Left colon (tissue), 2 donors: ENCODE data around the gene CYP11A1. TPM values are rescaled to one million over a fixed set of nuclear protein-coding genes. Genes with fewer than 3 reads are reported as not detected.
"Not testable (repeated sequence)": the region's sequence is repeated elsewhere in the genome, so short reads cannot be mapped to it uniquely, and the experiment has no call there.

Experiments used
- ATAC-seq: fragments of 200-7000 bp; cut with Tn5 transposase; one replicate; pipeline ENCODE4 v1.9.1; 2020; ENCODE audit warnings: mild to moderate bottlenecking, moderate library complexity
- DNase-seq, 2 donors: peaks; one replicate each; pipeline ENCODE4 v3.0.0-alpha.2; 2020
- intact Hi-C, 2 donors: fragments of 100-400 bp; cut with DNase I in 1 of 2; cut with micrococcal nuclease in 1 of 2; formaldehyde crosslinking; loops; one replicate each; pipeline versions ENCODE4 v1.11.2 to v1.14.0; 2022; cut with DNase I, micrococcal nuclease
- total RNA-seq, 2 donors: library from RNA; stranded (reverse); fragmentation: NEBNext Ultra II Directional; extraction: Animal tissue kit (Norgen Biotek cat#: 25700); gene quantifications; one replicate each; pipeline ENCODE4 v1.2.1, GENCODE V29; 2021
- donor health status: DM: no; HTN: no; CAD: no.
- donor health status: DM: yes; HTN: yes; CAD: no.

CYP11A1 gene
- total RNA-seq, 2 donors from 2014 or later = 0.31 TPM; not detected in 1

DNA sequence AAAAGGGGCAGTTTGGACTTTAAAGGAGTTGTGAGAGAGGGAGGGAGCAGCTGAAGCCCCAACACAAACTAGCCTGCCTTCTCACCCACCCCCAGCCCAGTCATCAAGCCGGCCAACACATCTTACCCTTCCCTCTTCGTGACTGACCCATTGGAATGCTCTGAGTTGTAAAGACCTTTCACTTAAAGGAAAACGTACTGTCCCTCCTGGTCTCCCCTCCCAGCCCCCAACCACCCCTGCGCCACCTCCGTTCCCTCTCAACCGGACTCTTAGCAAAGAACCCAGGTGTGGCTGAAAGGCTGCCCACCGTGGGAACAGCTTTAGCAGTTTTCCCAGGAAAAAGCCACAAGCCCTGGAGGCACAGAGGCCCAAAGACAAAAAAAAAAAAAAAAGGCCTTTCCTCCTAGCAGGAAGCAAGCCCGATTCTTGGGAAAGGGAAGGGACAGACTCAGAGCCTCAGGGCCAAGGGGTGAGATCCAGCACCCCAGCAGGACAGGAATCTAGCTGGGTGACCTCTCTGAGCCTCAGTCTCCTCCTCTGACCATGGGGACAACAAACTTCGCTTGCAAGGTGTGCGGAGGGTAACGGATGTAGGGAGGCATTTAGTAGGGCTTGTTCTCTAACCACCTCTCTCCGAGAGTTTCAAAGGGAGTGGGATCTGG lies 2.4 kb downstream of the CYP11A1 start:
- intact Hi-C loops = no loop called here
- ATAC-seq (no peak), DNase-seq (no peak)

DNA sequence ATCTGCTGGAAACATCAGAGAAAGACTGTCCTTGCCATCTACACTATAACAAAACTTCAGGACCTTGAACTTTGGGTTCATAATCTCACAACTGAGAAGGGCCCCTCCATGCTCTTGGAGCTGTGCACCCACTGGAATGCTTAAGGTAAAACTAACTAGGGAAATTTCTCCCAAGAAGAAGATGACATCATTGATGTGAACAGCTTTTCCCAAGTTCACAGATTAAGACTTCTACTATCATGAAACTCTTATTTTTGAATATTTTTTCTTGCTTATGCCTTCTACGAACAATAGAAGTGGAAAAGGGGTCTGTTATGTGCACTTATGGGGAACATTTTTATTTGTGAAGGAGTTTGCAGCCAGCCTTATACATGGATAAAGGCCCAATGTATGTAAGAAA lies 5.0 kb downstream of the CYP11A1 start:
- DNase-seq (no peak), ATAC-seq (no peak)
- intact Hi-C loops = no loop called here

- ATAC-seq, intact Hi-C loops, DNase-seq: not testable (repeated sequence)
Observed at GRCh38 chr15:74360855-74361254, 6.6 kb downstream of the CYP11A1 start.

- ATAC-seq, intact Hi-C loops, DNase-seq: not testable (repeated sequence)
Observed at GRCh38 chr15:74359376-74359775, 8.1 kb downstream of the CYP11A1 start.

DNA sequence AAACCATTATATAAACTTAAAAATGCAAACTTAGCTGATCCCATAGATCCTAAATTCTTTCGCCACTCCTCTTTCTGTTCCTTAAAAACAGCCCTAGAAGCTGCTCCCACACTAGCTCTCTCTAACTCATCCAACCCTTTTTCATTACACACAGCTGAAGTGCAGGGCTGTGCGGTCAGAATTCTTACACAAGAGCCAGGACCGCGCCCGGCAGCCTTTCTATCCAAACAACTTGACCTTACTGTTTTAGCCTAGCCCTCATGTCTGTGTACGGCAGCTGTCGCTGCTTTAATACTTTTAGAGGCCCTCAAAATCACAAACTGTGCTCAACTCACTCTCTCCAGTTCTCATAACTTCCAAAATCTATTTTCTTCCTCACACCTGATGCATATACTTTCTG lies 9.9 kb downstream of the CYP11A1 start:
- ATAC-seq, DNase-seq, intact Hi-C loops: not testable (repeated sequence)

- intact Hi-C loops, DNase-seq, ATAC-seq: not testable (repeated sequence)
Observed at GRCh38 chr15:74356050-74356449, 11.4 kb downstream of the CYP11A1 start.

GRCh38 chr15:74353992-74354391 lies 13.5 kb downstream of the CYP11A1 start:
- intact Hi-C loops, DNase-seq, ATAC-seq: not testable (repeated sequence)

DNA sequence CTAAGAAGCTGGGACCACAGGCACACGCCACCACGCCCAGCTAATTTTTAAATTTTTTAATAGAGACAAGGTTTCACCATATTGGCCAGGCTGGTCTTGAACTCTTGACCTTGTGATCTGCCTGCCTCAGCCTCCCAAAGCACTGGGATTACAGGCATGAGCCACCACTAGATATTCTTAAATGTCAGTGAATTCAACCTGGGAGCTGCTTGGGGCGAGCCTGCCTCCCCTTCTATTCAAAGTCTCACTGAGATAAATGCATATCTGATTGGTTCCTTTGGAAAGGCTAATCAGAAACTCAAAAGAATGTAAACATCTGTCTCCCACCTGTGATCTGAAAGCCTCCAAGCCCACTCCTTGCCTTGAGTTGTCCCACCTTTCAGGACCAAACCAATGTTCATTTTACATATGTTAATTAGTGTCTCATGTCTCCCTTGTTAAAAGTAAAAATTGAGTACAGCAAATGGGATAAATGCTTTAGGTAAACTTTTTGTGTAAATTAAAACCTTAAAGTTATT lies 15.0 kb downstream of the CYP11A1 start:
- intact Hi-C loops = no loop called here
- DNase-seq (no peak), ATAC-seq (no peak)

DNA sequence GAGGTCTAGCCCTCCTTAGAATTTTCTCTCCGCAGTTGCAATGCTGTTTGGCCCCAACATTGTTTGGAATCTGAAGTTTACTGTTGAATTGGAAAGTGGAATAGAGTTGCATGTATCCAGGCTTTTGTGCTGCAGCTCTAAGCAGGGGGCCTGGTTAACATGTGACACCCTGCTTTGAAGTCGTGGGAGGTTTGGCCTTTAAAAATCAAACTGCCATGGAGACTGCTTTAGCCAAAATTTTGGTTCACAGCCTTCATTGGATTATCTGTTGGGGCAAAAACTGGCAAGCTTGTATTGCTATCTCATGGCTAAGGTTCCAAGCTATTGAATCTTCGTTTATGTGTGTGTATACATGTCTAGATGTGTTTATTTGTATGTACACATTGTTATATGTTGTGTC lies 15.8 kb downstream of the CYP11A1 start:
- DNase-seq (no peak), ATAC-seq (no peak)
- intact Hi-C loops = no loop called here

DNA sequence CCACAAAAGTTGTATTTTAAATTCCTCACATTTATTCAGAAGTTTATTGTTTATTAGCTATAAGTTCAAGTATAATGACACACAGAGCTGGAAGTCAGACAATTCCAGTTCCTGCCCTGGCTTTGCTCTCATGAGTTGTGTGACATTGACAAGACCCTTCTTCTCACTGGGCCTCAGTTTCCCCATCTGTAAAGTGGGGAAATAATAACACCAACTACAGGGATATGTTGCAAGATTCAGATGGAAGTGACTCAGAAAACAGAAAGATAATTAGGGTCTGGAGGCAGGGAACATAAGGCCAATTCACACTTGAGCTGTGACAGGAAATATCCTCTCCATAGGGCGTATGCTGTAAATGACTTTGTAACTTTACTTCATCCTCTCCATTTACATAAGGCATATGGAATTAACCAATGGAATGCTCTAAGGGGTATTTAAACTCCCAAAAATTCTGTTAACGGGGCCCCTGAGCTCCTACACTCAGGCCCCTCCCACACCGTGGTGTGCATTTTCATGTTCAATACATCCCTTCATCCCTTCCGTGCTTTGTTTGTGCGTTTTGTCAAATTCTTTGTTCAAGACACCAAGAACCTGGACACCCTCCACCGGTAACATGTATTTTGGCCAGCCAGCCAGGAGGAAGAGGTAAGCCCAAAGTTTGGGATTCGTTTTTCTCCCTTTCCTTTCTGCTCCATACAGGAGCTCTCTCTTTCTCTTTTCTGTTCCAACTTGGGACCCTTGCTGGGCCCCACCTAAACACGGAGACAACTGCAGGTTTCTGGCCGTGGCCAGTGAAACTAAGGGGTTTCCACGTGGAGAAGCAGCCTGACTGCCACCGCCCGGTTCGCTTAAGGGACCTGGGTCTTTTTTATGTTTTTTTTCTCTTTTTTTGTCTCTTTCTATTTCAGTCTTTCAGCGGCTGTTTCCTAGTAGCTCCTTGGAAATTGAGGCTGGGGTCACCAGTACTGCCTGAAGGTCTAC lies 16.9 kb downstream of the CYP11A1 start:
- ATAC-seq = no peak
- DNase-seq = no peak
- intact Hi-C loops = no loop called here

DNA sequence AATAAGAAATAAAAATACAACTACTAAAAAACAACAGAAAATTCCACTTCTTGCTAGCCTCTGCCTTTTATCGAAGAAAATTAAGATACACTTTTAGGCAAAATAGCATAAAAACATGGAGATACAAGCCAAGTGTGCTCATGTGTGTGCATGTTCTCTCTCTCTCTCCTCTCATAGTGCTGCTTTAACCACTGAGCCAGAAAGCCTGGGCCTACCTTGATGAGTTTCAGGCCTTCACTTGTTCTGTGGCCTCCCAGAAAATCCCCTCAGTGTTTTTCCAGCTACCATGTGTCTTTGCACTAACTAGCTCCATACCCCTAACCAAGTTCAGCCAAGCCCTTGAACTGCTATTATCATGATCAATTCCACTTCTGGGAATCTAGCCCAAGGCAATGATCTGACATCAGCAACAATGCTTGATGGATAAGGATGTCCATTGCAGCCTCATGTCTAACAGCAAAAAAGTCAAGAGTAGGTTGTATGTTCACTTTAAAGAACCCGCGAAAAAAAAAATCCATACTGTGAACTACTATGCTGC lies 18.1 kb downstream of the CYP11A1 start:
- intact Hi-C loops = no loop called here
- DNase-seq (no peak), ATAC-seq (no peak)

GRCh38 chr15:74347757-74348250 lies 19.6 kb downstream of the CYP11A1 start:
- ATAC-seq (no peak), DNase-seq (no peak)
- intact Hi-C loops = no loop called here

DNA sequence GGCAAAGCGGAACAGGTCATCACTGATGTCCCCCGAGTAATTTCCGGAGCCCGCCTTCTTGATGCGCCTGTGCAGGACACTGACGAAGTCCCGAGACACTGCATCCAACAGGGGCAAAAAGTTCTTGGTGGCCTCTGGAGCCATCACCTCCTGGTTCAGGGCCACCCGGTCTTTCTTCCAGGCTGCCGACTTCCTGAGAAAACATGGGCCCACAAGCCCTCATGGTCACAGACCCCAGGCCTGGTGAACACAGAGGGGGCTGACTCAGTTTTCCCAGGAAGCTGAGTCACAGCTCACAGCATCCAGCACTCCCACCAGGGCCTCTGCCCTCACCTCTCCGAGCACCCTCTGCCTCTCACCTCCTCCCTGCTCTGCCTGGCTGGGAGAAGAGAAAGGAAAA lies 22.4 kb downstream of the CYP11A1 start:
- DNase-seq = no peak
- intact Hi-C loops = no loop called here
- no peak for ATAC-seq

DNA sequence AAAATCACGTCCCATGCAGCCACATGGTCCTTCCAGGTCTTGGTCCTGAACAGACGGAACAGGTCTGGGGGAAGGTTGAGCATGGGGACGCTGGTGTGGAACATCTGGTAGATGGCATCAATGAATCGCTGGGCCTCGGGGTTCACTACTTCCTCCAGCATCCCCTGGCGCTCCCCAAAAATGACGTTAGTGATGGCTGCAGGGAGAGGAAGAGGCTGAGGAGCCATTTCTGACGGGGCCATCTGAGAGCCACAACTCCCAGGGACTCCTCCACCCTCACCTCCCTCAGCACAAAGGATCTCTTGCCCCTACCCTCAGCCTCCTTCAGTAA lies 23.7 kb downstream of the CYP11A1 start:
- intact Hi-C loops = no loop called here
- no peak for DNase-seq

DNA sequence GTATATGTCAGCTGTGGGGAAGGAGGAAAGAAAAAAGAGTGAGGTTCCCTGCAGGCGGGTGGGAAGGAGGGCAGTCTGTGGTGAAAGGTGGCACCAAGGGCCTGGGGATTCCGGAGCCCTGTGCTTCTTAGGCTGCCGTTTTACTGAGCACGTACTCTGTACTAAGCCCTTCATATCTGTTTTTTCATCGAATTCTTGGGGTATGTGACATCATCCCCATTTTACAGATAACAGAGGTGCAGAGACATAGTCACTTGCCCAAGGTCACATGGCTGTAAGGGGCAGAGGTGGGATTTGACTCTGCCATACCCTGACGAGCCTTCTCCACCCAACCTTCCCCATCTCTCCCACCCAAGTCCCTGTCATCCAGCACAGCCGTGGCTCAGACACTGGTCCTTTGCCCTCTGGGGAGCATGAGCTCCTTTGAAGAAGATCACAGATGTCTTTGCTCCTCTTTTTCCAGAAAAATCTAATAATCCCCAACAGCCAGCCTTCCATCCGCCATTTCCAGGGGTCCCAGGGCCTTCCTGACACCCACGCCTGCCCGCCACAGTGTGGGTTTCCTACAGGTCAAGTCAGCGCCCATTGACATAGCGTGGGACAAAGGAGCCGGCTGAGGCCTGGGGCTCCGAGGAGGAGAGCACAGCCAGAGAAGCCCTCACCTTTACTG lies 24.2 kb downstream of the CYP11A1 start:
- intact Hi-C loops = no loop called here
- DNase-seq (no peak), ATAC-seq (no peak)

More for the DNA sequence above, 23.7 kb downstream of the CYP11A1 start:
- no peak for ATAC-seq

DNA sequence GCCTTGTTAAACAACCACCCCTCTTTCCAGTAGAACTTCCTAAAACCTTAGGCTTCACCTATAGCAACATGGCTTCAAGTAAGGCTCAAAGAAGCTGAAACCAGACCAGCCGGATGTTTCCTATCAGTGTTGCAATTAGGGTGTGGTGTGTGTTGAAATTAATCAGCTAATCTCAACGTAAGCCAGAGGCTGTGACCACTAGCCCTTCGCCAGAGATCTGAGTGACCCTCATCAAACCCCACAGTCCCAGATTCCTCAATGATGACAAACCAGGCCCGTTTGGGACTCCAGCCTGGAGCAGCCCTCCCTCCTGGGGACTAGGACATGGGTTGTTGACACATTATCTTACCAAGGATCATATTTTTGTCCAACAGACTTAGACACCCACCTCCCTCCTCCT lies 27.3 kb downstream of the CYP11A1 start:
- intact Hi-C loops = no loop called here
- ATAC-seq (no peak), DNase-seq (no peak)

GRCh38 chr15:74339371-74339770 lies 28.1 kb downstream of the CYP11A1 start:
- DNase-seq = no peak
- intact Hi-C loops = no loop called here
- no peak for ATAC-seq

DNA sequence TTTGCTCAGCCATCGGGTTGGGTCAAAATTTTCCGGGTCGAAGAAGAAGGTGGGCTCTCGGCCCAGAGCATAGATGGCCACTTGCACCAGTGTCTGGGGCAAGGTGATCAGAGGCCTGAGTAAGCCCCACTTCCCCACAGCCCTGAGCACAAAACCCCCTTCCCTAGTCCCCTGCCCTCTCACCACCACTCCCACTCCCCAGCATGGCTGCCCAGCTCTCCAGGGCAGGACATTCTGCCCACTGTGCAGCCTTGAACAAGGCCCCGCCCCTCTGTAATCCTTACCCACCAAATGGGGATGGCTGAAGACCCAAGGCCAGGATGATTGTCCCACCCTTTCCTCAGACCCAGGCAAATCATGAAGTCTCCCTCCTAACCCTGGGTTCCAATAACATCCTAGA lies 28.8 kb downstream of the CYP11A1 start:
- ATAC-seq = no peak
- intact Hi-C loops = no loop called here
- DNase-seq = no peak

DNA sequence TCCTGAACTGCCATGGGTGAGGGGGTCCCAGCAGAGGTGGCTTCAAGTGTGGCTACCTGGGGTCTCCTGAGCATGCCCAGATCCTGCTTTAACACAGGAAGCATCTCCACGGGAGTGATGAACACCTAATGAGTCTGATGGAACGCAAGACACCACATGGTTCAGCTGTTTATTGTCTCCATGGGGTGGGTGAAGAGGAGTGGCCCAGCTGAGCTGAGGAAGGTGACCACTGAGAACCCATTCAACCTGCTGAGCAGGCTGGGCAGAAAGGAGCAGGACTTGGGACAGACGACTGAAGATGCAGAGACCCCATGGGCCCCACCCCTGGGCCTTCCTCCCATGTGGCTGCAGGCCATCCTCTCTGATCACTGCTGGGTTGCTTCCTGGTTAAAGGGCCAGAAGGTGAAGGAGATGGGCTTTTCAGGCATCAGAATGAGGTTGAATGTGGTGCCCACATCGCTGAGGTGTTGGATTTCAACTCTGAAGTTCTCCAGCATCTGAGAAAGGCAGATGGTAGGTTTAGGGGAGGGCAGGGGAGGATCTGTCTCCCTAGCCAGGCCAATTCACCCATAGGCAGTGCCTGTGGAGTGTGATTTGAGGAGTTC lies 29.7 kb downstream of the CYP11A1 start:
- intact Hi-C loops = no loop called here
- ATAC-seq (no peak), DNase-seq (no peak)
